H1 (cell line): ENCODE measurements around the gene PRX. TPM values are rescaled to one million over a fixed set of nuclear protein-coding genes. Genes with fewer than 3 reads are reported as not detected.

Experiments
- RFX5 ChIP-seq: IDR thresholded peaks from 2 replicates; pipeline ENCODE4 v1.6.1; 2011; ENCODE audit warnings: low read depth, low read length, improper control_type of control experiment, borderline replicate concordance
- YY1 ChIP-seq: IDR thresholded peaks from 2 replicates; pipeline ENCODE4 v1.6.1; 2011; ENCODE audit warnings: low read depth, mild to moderate bottlenecking, low read length
- microRNA-seq, 2 experiments: library from miRNA; unstranded; fragments of <30 nt; microRNA quantifications; one replicate each; pipeline versions ENCODE4 to v1.2.0, GENCODE V29; 2016 to 2020; ENCODE audit warnings: borderline microRNAs expressed in 2 of 2, borderline number of aligned reads in 2 of 2, borderline replicate concordance in 1 of 2
- polyA plus RNA-seq, 7 experiments: library from polyadenylated mRNA; depleted of rRNA in 3 of 7; stranded (reverse) in 5 of 7; unstranded in 2 of 7; fragments of >200 nt in 5 of 7; fragments of 200-250 nt in 2 of 7; gene quantifications; 1 replicate in 5 of 7; 2 replicates in 1 of 7; 4 replicates in 1 of 7; pipeline versions ENCODE4 v1.2.1 to v1.2.3, GENCODE V29; 2011 to 2013; ENCODE audit warnings: missing spikeins in 2 of 7, mixed read lengths in 2 of 7
- small RNA-seq: library from polyadenylated mRNA; stranded (forward); fragments of <200 nt; extraction: miRNeasy Mini kit (QIAGEN cat#:217004); gene quantifications from one replicate; pipeline ENCODE3, GENCODE V24; 2013; ENCODE audit not compliant: insufficient read depth
- total RNA-seq: library from RNA; stranded (reverse); fragmentation: NEBNext Ultra II Directional; extraction: Animal tissue kit (Norgen Biotek cat#: 25700); gene quantifications from 2 replicates; pipeline ENCODE4 v1.2.1, GENCODE V29; 2021

Gene PRX
- total and polyA plus RNA-seq, 2 of the 8 experiments (the other 6 are each of a cell fraction or from before 2014, with no cell fraction given): 2.8 to 5.8 TPM

- TF ChIP-seq YY1: no peak
- no peak for TF ChIP-seq RFX5
- TF ChIP-seq, all 59 proteins: peak for 0
Measured at GRCh38 chr19:40344422-40344821, 68.8 kb downstream of the PRX start (continued).

Small RNA genes within 50 kb of the gene (microRNA-seq; reads per million reads assigned to microRNA genes)
- gene MIR6796: 0 to 0.20 reads per million in 2 experiments

Small RNA genes within 50 kb of the gene (small RNA-seq; reads per million reads assigned to genes)
- gene MIR6796 (not detected), gene RF00017 (not detected)

Other genes with a start within 250 kb of the PRX start
- gene MAP3K10, start 222.0 kb downstream of the PRX start, total RNA-seq: 15.9 and 18.3 TPM in 2 replicates
- 4.9 and 9.2 TPM in 2 replicates for gene MAP3K10, start 222.0 kb downstream of the PRX start, polyA plus RNA-seq (2011; rRNA removed)
- gene TTC9B, start 195.0 kb downstream of the PRX start, total RNA-seq: not detected in 2 replicates
- 0.24 and 0.26 TPM in 2 replicates for gene TTC9B, start 195.0 kb downstream of the PRX start, polyA plus RNA-seq (2011; rRNA removed)
- gene CCNP, start 186.7 kb downstream of the PRX start, total RNA-seq: 0.63 and 1.9 TPM in 2 replicates
- 2.1 and 4.6 TPM in 2 replicates for gene CCNP, start 186.7 kb downstream of the PRX start, polyA plus RNA-seq (2011; rRNA removed)
- gene AKT2, start 128.0 kb downstream of the PRX start, total RNA-seq: 137 and 151 TPM in 2 replicates
- 183 and 252 TPM in 2 replicates for gene AKT2, start 128.0 kb downstream of the PRX start, polyA plus RNA-seq (2011; rRNA removed)
- 16.5 and 17.8 TPM in 2 replicates for gene C19orf47, start 65.0 kb downstream of the PRX start, total RNA-seq
- 27.3 and 32.8 TPM in 2 replicates for gene C19orf47, start 65.0 kb downstream of the PRX start, polyA plus RNA-seq (2011; rRNA removed)
- gene PLD3, start 64.7 kb downstream of the PRX start, total RNA-seq: 180 and 189 TPM in 2 replicates
- 543 and 635 TPM in 2 replicates for gene PLD3, start 64.7 kb downstream of the PRX start, polyA plus RNA-seq (2011; rRNA removed)
- 0.15 and 0.29 TPM in 2 replicates for gene HIPK4, start 23.2 kb downstream of the PRX start, total RNA-seq
- gene HIPK4, start 23.2 kb downstream of the PRX start, polyA plus RNA-seq (2011; rRNA removed): 0.57 and 0.88 TPM in 2 replicates
- 4.9 and 5.4 TPM in 2 replicates for gene SERTAD1, start 12.6 kb upstream of the PRX start, total RNA-seq
- 6.6 and 8.0 TPM in 2 replicates for gene SERTAD1, start 12.6 kb upstream of the PRX start, polyA plus RNA-seq (2011; rRNA removed)
- 32.1 and 33.4 TPM in 2 replicates for gene SERTAD3, start 31.0 kb upstream of the PRX start, total RNA-seq
- gene SERTAD3, start 31.0 kb upstream of the PRX start, polyA plus RNA-seq (2011; rRNA removed): 15.1 and 23.5 TPM in 2 replicates
- 28.7 and 32.3 TPM in 2 replicates for gene BLVRB, start 52.4 kb upstream of the PRX start, total RNA-seq
- 182 and 196 TPM in 2 replicates for gene BLVRB, start 52.4 kb upstream of the PRX start, polyA plus RNA-seq (2011; rRNA removed)
- 1.9 and 3.4 TPM in 2 replicates for gene SPTBN4, start 53.6 kb upstream of the PRX start, total RNA-seq
- 3.0 and 4.7 TPM in 2 replicates for gene SPTBN4, start 53.6 kb upstream of the PRX start, polyA plus RNA-seq (2011; rRNA removed)
- 72.8 and 74.6 TPM in 2 replicates for gene SHKBP1, start 163.5 kb upstream of the PRX start, total RNA-seq
- 98.8 and 158 TPM in 2 replicates for gene SHKBP1, start 163.5 kb upstream of the PRX start, polyA plus RNA-seq (2011; rRNA removed)
- 75.3 and 77.1 TPM in 2 replicates for gene LTBP4, start 188.0 kb upstream of the PRX start, total RNA-seq
- gene LTBP4, start 188.0 kb upstream of the PRX start, polyA plus RNA-seq (2011; rRNA removed): 54.5 and 111 TPM in 2 replicates